Measurements from ENCODE around the gene EHMT1. TPM values are rescaled to one million over a fixed set of nuclear protein-coding genes. Genes with fewer than 3 reads are reported as not detected.

The EHMT1 gene
- polyA plus RNA-seq, 1 of the 3 experiments (the other 2 are of a cell fraction): 39.5 TPM

DNA sequence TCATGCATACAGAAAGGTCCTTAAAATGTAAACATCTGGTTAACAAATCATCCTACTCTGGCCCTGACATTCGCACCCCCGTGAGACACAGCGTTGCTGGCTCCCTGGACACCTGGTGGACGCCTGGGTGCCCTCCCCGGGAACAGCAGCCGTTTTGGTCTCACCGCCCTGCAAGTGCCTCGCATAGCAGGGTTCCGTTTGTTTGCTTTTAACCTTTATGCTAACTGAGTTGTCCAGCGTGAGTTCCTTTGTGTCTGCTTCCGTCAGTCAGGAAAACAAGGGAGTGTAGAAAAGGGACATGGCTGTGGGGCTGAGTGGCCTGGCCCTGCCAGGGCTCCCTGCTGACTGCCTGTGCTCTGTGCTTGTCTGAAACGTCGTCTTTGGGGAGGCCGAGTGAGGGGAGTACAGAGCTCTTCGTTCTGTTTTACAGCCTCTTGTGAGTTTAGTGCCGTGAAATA, 166.9 kb downstream of the EHMT1 start:
- no peak overlapping the region for H3K4me3 ChIP-seq (ENCODE audit: low read depth in 2 of 2, low read length in 1 of 2)
- no peaks in the 10 kb centered on the region for H3F3A ChIP-seq (replicated peaks; ENCODE audit: insufficient read depth)
- no peaks in the 10 kb centered on the region for H3K4me1 ChIP-seq (ENCODE audit: control insufficient read depth in 1 of 2, insufficient read depth in 2 of 2, low read depth in 1 of 2, low read length in 1 of 2)
- H3K27ac ChIP-seq (ENCODE audit: low read depth in 2 of 2, low read length in 1 of 2): no peak overlapping the region; a peak in 1 of 4 replicates
- H3K4me2 ChIP-seq: no peak overlapping the region
- H2AFZ ChIP-seq (ENCODE audit: low read depth): no peak overlapping the region
- DNase-seq: no peak
- no peaks in the 10 kb centered on the region for H3K9me2 ChIP-seq
- 0 out of 2 replicates have a peak, but pooled peaks cover 6% of the 10 kb centered on the region for H4K20me1 ChIP-seq (ENCODE audit: insufficient read depth)
- peaks cover 27 to 66% of the 10 kb centered on the region in 2 experiments for H3K36me3 ChIP-seq (replicated peaks in 1 of 2; ENCODE audit: control insufficient read depth in 1 of 2, insufficient read depth in 2 of 2, low read length in 1 of 2)
- 84% methylated on average over 16 of the region's 16 CpGs for WGBS (ENCODE audit: low lambda C conversion rate)
- H3K9ac ChIP-seq: no peak overlapping the region
- H3K79me2 ChIP-seq (ENCODE audit: insufficient read depth): 0 out of 2 replicates have a peak, but pooled peaks cover 5% of the 10 kb centered on the region
- TF ChIP-seq POLR2AphosphoS5 (IDR thresholded peaks at IDR 0.05; ENCODE audit: low read depth, low read length) (no peak), TAF1 (IDR thresholded peaks at IDR 0.05; ENCODE audit: borderline replicate concordance, low read depth, low read length) (no peak), YY1 (IDR thresholded peaks at IDR 0.05; ENCODE audit: low read depth) (no peak), NRF1 (IDR thresholded peaks at IDR 0.05; ENCODE audit: low read depth, low read length) (no peak), TCF12 (IDR thresholded peaks at IDR 0.05) (no peak), RCOR1 (IDR thresholded peaks at IDR 0.05; ENCODE audit: low read length) (no peak), MEF2A (IDR thresholded peaks at IDR 0.05; ENCODE audit: borderline replicate concordance, low read depth) (no peak), FOXJ3 (CRISPR knock-in tag; IDR thresholded peaks at IDR 0.05) (no peak)
- TF ChIP-seq, protein P1, sequence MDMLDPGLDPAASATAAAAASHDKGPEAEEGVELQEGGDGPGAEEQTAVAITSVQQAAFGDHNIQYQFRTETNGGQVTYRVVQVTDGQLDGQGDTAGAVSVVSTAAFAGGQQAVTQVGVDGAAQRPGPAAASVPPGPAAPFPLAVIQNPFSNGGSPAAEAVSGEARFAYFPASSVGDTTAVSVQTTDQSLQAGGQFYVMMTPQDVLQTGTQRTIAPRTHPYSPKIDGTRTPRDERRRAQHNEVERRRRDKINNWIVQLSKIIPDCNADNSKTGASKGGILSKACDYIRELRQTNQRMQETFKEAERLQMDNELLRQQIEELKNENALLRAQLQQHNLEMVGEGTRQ (IDR thresholded peaks at IDR 0.05; ENCODE audit: borderline replicate concordance, low read depth, low read length): no peak
- TF ChIP-seq, protein P2, sequence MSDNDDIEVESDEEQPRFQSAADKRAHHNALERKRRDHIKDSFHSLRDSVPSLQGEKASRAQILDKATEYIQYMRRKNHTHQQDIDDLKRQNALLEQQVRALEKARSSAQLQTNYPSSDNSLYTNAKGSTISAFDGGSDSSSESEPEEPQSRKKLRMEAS (IDR thresholded peaks at IDR 0.05; ENCODE audit: low read depth): no peak
- TF ChIP-seq, protein P3, sequence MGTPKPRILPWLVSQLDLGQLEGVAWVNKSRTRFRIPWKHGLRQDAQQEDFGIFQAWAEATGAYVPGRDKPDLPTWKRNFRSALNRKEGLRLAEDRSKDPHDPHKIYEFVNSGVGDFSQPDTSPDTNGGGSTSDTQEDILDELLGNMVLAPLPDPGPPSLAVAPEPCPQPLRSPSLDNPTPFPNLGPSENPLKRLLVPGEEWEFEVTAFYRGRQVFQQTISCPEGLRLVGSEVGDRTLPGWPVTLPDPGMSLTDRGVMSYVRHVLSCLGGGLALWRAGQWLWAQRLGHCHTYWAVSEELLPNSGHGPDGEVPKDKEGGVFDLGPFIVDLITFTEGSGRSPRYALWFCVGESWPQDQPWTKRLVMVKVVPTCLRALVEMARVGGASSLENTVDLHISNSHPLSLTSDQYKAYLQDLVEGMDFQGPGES (IDR thresholded peaks at IDR 0.05; ENCODE audit: low read depth, low read length): no peak
- ChIA-PET CTCF (interaction anchor here (0.5 kb wide), 1 partner anchor 235 kb away, joined by 3 read pairs; the partner anchor contains the start of gene PNPLA7), POLR2A (no interaction called here)
- no peaks in the 10 kb centered on the region for H3K9me3 ChIP-seq
- no peaks in the 10 kb centered on the region for H3K27me3 ChIP-seq (ENCODE audit: insufficient read depth)

DNA sequence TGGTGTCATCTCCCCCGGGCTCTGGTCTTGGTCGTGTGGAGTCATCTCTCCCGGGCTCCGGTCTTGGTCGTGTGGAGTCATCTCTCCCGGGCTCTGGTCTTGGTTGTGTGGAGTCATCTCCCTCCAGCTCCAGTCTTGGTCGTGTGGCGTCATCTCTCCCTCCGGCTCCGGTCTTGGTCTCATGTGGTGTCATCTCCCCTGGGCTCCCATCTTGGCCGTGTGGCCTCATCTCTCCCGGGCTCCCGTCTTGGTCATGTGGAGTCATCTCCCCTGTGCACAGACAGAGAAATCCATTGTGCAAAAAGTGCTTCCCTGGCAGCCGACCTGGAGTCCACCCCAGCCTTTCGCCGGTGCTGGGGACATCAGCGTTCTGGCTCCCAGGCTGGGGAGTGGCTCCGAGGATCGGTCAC, 167.7 kb downstream of the EHMT1 start:
- 86% methylated on average over 7 of the region's 19 CpGs for WGBS (ENCODE audit: low lambda C conversion rate)

More for the DNA sequence above, 167.7 kb downstream of the EHMT1 start:
- Histone ChIP-seq H3K27ac (ENCODE audit: low read depth in 2 of 2, low read length in 1 of 2) (no peak overlapping the region), H4K20me1 (ENCODE audit: insufficient read depth) (0 out of 2 replicates have a peak, but pooled peaks cover 6% of the 10 kb centered on the region), H3K79me2 (ENCODE audit: insufficient read depth) (0 out of 2 replicates have a peak, but pooled peaks cover 5% of the 10 kb centered on the region), H2AFZ (ENCODE audit: low read depth) (no peak overlapping the region), H3F3A (replicated peaks; ENCODE audit: insufficient read depth) (no peaks in the 10 kb centered on the region), H3K4me3 (ENCODE audit: low read depth in 2 of 2, low read length in 1 of 2) (no peak overlapping the region), H3K9me3 (no peaks in the 10 kb centered on the region), H3K9me2 (no peaks in the 10 kb centered on the region), H3K4me1 (ENCODE audit: control insufficient read depth in 1 of 2, insufficient read depth in 2 of 2, low read depth in 1 of 2, low read length in 1 of 2) (no peaks in the 10 kb centered on the region), H3K9ac (no peak overlapping the region), H3K4me2 (no peak overlapping the region), H3K27me3 (ENCODE audit: insufficient read depth) (no peaks in the 10 kb centered on the region), H3K36me3 (replicated peaks in 1 of 2; ENCODE audit: control insufficient read depth in 1 of 2, insufficient read depth in 2 of 2, low read length in 1 of 2) (peaks cover 30 to 66% of the 10 kb centered on the region in 2 experiments)
- TF ChIP-seq SIN3A (IDR thresholded peaks at IDR 0.05; ENCODE audit: borderline replicate concordance, low read depth, low read length): no peak
- TF ChIP-seq GATA2 (CRISPR knock-in tag; IDR thresholded peaks at IDR 0.05): no peak
- no peak for TF ChIP-seq CHD2 (IDR thresholded peaks at IDR 0.05; ENCODE audit: low read length, partially characterized antibody)
- no peak for TF ChIP-seq GABPA (IDR thresholded peaks at IDR 0.05; ENCODE audit: low read depth)
- TF ChIP-seq NFIC (IDR thresholded peaks at IDR 0.05; ENCODE audit: borderline replicate concordance): no peak
- no peak for TF ChIP-seq EP300 (IDR thresholded peaks at IDR 0.05; ENCODE audit: borderline replicate concordance in 1 of 2, low read depth in 1 of 2, low read length in 1 of 2)
- TF ChIP-seq JUND (IDR thresholded peaks at IDR 0.05): no peak
- TF ChIP-seq MXI1 (IDR thresholded peaks at IDR 0.05; ENCODE audit: low read depth, low read length): no peak
- no peak for TF ChIP-seq FOSL2 (IDR thresholded peaks at IDR 0.05; ENCODE audit: borderline replicate concordance, low read depth)
- no peak for TF ChIP-seq TEAD4 (IDR thresholded peaks at IDR 0.05; ENCODE audit: borderline replicate concordance, insufficient read depth)
- TF ChIP-seq, protein P3 (IDR thresholded peaks at IDR 0.05; ENCODE audit: low read depth, low read length): no peak
- no peak for TF ChIP-seq MEF2A (IDR thresholded peaks at IDR 0.05; ENCODE audit: borderline replicate concordance, low read depth)
- TF ChIP-seq, protein P4, sequence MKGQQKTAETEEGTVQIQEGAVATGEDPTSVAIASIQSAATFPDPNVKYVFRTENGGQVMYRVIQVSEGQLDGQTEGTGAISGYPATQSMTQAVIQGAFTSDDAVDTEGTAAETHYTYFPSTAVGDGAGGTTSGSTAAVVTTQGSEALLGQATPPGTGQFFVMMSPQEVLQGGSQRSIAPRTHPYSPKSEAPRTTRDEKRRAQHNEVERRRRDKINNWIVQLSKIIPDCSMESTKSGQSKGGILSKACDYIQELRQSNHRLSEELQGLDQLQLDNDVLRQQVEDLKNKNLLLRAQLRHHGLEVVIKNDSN (IDR thresholded peaks at IDR 0.05; ENCODE audit: borderline replicate concordance, low read depth): no peak
- ChIA-PET CTCF (no interaction called here), POLR2A (no interaction called here)
- DNase-seq: no peak
